HPDE6-E6E7 (cell line): ENCODE measurements around the gene SEMA3A.

ENCODE experiments used
- DNase-seq: peaks from one replicate; pipeline ENCODE4 v3.0.0; 2011; ENCODE audit warnings: missing footprints; ENCODE audit errors: extremely low spot score

The SEMA3A gene

GRCh38 chr7:83931968-83932367, 262.6 kb downstream of the SEMA3A start:
- DNase-seq = no peak

DNA sequence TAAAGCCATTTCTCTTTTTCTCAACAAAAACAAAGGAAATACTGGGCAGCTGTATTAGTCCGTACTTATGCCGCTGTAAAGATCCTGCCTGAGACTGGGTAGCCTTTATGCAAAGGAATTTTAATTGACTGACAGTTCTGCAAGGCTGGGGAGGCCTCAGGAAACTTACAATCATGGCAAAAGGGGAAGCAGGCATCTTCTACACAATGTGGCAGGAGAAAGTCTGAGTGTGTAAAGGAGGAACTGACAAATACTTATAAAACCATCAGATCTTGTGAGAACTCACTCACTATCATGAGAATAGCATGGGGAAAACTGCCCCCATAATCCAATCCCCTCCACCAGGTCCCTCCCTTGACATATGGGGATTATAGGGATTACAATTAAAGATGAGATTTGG, 264.3 kb downstream of the SEMA3A start:
- DNase-seq = no peak

GRCh38 chr7:83925860-83926259, 268.7 kb downstream of the SEMA3A start:
- DNase-seq = no peak

- DNase-seq = no peak
Observed at GRCh38 chr7:83921941-83922607, 272.5 kb downstream of the SEMA3A start.

GRCh38 chr7:83921271-83921940, 273.2 kb downstream of the SEMA3A start:
- no peak for DNase-seq

- DNase-seq = no peak
Observed at GRCh38 chr7:83918142-83918541, 276.4 kb downstream of the SEMA3A start.

DNA sequence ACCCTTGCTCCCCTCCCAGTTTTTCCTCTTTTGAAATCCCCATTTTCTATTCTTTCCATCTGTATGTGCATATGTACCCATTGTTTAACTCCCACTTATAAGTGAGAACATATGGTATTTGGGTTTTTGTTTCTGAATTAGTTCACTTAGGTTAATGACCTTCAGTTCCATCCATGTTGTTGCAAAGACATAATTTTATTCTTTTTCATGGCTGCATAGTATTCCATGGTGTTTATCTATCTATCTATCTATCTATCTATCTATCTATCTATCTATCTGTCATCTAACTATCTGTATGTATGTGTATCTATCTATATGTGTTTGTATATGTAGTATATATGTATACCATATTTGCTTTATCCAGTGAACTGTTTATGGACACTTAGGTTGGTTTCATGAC, 281.4 kb downstream of the SEMA3A start:
- DNase-seq = no peak

- DNase-seq = no peak
Observed at GRCh38 chr7:83908526-83908925, 286.1 kb downstream of the SEMA3A start.
